NCI-H748 (cell line): ENCODE results near the gene SLC35D3.
A peak's percentile ranks its signal among the peaks of the same experiment; 100 is the strongest.
"Not testable (repeated sequence)": the region's sequence is repeated elsewhere in the genome, so short reads cannot be mapped to it uniquely, and the experiment has no call there.

Experiments
- DNase-seq: peaks from one replicate; lab custom pipeline; 2025; ENCODE audit not compliant: unreplicated experiment; lab: John Stamatoyannopoulos, UW

The SLC35D3 gene

DNA sequence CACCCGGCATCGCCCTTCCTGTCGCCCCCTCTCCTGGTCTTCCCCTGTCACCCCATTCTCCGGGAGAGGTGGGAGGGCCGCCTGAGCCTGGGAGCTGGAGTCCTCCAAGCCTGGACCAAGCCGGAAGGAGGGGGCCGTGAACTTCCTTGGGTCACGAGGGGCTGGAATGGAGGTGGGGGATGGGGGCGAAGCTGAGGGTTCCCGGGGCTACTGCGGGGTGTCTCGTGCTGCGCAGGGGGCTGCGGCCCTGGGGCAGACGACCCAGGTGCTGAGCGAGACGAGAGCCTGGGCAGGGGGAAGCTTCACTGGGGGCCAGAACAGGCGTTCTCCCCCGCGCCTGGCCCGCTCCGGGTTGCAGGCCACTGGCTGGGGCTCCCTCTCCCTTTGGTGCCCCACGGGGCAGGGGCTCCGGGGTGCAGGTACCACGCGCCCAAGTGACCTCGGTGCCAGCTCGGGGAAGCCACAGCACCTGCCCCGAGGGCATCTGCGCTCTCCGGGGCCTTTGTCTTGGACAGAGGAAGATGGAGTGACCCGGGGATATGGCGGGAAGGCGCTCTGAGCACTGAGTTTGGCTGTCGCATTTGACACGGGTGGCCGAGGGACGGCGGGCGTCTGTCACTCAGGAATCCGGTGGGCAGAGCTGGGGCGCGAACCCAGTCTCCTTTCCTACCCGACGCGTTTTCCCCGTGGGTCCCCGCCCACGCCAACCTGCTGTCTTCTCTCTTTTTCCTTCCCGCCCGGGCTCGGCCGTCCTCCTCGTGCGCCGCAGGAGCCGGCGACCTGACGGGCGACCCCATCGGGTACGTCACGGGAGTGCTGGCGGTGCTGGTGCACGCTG is 1.2 kb downstream of the SLC35D3 start:
- no peak for DNase-seq

DNA sequence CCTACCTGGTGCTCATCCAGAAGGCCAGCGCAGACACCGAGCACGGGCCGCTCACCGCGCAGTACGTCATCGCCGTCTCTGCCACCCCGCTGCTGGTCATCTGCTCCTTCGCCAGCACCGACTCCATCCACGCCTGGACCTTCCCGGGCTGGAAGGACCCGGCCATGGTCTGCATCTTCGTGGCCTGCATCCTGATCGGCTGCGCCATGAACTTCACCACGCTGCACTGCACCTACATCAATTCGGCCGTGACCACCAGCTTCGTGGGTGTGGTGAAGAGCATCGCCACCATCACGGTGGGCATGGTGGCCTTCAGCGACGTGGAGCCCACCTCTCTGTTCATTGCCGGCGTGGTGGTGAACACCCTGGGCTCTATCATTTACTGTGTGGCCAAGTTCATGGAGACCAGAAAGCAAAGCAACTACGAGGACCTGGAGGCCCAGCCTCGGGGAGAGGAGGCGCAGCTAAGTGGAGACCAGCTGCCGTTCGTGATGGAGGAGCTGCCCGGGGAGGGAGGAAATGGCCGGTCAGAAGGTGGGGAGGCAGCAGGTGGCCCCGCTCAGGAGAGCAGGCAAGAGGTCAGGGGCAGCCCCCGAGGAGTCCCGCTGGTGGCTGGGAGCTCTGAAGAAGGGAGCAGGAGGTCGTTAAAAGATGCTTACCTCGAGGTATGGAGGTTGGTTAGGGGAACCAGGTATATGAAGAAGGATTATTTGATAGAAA is 2.0 kb downstream of the SLC35D3 start:
- no peak for DNase-seq

DNA sequence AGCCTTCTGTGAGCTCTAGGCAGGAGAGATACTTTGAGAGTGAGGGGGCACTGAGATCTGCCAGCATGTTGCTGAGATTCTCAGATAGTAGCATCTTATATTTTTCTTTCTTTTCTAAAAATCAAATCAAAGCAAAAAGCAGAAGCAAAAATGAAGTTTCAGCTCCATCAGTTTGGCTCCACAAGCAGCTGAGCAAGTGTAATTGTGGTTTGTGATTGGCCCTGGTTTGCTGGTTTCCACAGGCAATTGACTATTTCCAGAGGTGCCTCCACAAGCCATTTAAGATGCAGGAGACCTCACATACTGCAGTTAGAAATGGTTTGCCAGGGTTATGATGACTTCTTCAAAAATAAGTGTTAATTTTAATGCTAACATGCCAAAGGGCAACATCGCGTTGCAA is 4.3 kb downstream of the SLC35D3 start:
- no peak for DNase-seq

DNA sequence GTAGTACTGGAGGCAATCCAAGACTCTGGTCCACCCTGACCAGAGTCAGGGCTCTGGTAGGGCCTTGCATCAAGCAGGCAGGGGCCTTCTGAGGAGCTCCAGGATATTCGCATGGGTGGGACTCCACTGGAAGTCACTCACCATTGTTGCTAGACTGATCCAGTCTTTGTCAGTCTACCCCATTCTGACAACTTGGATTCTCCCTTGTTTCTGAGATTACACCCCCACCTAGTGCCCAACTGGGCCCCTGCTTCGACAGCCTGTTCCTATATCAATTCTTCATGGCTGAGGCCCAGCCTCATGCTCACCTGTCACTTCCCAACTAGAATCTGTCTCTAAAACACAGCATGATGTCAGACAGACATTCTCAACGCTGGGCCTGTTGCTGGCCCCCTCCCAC is 5.2 kb downstream of the SLC35D3 start:
- DNase-seq, result peak; percentile 71

DNA sequence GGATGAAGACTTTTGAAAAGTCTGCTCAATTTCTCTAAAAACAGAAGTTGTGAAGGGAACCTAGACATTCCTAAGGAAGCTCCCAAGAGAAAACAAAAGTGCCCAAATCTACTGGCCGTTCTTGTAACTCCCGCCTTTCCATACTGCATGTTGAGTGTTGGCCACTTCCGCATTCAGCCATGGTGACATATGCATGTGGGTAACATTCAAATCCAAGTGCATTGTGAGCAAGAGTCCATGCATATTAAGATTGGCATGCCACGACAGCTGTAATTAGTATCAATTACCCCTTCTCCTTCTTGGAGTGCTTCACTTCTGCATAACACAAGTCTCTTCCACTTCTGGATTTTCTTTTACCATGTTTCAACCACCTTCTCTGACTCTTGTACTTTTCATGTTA is 8.4 kb downstream of the SLC35D3 start:
- no peak for DNase-seq

DNA sequence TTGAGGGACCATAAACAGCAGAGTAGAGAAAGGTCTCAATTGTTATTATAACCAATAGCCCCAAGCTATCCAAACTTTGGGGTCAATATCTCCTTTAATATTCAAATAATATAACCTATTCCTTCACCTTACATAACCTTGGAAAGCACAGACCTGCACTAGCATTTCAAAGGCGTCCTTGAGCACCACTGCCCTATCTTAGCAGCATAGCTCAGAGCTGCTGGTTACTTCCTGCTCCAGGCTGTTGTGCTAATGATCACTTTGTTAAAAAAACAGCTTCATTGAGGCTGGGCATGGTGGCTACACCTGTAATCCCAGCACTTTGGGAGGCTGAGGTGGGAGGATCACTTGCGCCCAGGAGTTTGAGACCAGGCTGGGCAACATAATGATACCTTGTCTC is 10.5 kb downstream of the SLC35D3 start:
- no peak for DNase-seq

DNA sequence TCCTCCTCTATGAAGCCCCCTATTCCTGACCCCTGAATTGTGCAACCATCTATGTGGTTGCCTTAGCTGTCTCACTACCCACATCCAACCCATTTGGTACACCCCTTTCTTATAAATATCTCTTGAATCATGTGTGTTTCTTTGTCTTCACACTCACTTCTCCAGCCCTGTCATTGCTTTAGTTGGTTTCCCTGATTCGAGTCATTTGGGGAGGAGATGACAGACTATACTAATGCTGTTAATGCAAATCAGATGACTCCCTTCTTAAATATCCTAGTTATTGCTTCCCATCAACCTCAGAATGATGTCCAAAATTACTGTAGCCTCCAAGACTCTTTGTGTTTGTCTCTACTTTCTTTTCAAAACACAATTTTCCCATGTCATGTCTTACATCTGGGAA is 23.0 kb downstream of the SLC35D3 start:
- no peak for DNase-seq

DNA sequence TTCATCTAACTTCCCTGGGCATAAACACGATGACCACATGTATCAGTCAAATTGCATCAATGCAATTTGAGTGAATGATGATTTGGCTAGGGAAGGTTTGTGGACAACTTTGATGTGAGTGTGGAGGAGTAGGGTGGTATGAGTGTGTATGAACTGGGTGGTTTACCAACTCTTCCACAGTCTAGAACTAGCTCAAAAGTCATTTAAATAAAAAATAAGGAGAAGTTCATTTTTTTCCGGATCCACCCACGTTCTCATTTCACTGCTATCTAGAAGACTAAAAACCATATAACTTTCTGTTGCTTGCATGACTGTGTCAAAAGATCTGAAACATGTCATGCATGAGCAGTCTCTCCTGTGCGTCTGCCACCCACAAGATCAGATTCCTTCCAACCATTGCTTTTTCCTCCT is 23.6 kb downstream of the SLC35D3 start:
- DNase-seq, result no peak

DNA sequence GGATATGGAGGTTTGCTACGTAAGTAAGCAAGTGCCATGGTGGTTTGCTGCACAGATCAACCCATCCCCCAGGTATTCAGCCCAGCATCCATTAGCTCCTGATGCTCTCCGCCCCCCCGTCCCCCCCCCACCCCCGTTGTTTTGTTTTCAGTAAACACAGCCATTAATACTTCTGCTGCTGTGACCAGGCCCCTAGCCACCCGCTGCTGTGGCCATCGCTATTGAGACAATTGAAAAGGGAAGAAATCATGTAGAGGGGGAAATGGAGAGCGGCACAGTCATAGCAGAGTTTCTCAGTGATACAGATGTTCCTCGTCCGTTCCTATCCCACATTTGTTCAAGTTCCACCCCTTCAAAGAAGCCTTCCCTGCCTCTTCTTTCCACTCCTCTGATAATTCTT is 24.9 kb downstream of the SLC35D3 start:
- DNase-seq, result peak; percentile 22

DNA sequence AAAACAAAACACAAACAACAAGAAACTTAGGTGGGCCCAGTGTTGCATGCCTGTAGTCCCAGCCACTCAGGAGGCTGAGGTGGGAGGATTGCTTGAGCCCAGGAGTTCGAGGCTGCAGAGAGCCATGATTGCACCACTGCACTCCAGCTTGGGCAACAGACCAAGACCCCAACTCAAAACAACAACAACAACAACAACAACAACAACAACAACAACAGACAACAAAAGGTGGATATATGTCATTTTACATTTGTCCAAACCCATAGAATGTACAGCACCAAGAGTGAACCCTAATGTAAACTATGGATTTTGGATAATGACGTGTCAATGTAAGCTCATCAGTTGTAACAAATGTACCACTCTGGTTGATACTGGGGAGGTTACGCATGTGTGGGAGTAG is 27.9 kb downstream of the SLC35D3 start:
- DNase-seq, result not testable (repeated sequence)

DNA sequence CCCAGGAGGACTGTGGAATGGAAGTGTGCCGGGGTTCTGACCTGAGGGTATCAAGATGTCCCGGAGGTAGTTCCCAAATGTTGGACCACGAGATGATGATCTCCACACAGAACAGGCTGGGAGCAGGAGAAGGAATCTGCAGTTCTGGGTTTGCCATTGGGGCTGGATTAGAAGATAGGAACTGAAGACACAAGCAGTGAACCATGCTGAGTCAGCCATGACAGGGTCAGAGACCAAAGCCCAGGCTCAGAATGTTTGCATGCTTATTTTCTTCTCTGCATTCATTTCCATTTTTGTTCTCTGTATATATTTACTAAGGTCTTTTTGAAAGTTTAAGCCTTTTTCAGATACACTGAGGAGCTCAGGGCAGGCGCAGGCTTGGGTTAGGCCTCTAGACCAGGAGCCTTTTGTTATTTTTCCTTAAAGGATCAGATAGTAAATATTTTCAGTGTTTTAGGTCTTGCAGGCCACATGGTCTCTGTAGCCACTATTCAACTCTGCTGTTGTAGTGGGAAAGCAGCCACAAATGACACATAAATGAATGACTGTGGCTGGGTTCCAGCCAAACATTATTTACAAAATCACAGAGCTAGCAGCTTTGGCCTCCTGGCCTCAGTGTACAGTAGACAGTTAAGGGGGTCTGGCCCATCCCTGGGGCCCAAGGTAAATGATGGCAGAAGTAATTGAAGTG is 28.5 kb downstream of the SLC35D3 start:
- DNase-seq, result no peak

DNA sequence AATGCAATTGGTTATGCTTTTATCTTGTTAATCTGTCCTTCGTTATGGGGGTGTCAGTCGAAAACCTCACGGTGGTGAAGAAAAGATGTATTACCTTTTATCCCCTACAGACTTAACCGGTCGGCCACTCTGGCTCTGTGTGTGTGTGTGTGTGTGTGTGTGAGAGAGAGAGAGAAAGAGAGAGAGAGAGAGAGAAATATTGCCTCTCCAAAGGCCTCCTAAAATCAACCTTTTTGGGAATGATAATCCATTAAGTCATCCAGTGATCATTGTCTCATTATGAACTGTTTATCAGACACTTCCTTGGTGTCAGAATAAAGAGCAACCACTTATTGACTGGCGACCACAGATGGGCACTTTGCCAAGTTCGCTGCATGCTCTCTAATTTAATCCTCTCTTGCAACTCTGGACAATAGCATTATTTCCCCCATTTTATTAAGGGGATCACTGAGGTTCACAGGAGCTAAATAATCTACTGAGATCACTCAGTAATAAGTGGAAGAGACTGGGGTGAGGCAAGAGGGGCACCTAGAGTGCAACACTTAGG is 30.7 kb downstream of the SLC35D3 start:
- DNase-seq, result peak; percentile 96

DNA sequence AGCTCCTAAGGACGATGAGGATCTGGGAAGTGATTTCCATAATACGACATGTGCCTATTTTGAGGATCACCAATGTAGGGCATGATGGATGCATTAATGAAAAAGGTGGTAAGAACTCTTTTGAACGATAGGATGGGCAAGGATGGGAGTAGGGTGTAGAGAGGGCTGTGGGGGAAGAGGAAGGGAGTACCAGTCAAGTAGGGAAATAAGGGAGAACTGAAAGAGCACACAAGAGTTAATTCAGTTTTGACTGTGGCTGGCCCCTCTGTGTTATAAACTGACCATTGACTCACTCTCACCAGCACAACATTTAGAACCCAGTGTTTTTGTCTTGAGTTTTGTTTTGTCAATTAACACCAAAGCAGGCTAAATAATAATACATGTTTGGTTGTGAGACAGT is 33.0 kb downstream of the SLC35D3 start:
- no peak for DNase-seq

DNA sequence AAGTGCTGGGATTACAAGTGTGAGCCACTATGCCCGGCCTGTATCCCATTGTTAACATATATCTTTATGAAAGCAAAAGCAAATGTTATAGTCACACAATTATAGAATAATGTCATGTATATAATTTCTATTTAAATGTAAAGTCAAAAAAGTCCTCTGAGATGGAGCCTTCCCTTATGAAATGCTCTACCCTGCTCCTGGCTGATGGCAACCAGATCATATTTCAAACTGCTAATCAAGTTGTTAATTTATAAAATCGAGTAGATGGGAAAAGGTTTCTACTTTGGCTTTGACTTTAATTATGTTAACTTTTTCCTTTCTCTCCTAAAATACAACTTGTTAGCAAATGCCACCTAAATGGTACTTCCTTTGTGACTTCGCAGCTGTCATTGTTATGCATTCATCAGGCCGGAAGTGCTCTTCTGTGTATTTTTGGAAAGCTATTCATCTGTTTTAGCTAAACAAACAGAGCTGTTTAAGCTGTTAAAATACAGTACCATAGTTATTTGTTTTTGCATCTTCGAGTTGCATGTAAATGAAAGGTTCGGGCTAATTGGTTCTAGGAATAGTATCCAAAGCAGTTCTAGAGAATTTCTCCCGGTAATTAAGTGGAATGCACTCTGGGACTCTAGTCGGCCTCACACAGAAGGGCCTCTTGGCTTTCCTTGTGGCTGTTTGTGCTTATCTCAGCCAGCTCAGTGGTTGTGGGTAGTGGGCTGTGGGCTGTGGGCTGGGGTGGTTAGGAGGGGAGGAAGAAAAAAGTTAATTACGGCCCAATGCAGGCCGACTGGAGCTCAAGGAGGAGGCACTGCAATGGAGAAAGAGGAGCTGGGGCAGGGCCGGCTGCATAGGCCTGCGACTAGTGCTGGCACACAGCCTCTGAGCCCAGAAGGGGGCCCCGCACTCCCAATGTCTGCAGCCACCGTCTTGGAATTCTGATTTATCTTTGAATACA is 34.8 kb downstream of the SLC35D3 start:
- peak; percentile 96 for DNase-seq

DNA sequence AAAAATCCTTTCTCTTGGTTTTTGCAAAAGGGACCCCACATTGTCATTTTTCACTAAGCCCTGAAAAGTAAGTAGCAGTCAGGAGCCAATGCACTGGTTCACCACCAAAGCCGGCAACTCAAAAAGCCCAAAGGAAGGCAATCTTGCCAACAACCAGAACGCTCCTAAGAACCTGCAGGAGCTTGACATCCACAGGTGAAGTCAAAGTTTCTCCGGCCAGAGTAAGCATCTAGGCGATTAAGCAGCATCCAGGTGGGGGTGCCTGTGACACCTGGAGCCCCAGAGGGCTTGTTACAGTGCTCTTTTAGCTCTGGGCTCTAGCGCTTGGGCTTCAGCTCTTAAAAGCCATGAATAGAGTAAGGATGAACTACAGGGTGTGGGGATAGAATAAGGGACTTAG is 36.1 kb downstream of the SLC35D3 start:
- DNase-seq, result no peak

DNA sequence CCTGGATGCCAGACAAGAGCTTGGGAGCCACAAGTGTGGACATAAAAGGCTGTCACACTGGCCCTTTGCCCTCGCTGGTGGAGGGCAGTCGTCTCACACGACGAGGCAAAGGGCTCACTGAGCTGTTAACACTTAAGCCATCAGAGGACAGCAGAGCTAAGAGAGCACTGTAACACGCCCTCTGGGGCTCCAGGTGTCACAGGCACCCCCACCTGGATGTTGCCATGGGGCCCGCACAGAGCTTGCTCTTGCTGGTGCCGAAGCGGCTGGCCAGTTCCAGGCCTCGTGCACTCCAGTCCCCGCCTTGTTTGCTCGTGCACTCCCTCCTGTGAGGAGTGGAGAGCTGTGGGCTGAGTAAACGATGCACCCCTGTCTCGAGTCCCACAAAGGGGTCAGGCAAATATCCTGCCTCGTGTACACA is 37.4 kb downstream of the SLC35D3 start:
- DNase-seq, result peak; percentile 98

DNA sequence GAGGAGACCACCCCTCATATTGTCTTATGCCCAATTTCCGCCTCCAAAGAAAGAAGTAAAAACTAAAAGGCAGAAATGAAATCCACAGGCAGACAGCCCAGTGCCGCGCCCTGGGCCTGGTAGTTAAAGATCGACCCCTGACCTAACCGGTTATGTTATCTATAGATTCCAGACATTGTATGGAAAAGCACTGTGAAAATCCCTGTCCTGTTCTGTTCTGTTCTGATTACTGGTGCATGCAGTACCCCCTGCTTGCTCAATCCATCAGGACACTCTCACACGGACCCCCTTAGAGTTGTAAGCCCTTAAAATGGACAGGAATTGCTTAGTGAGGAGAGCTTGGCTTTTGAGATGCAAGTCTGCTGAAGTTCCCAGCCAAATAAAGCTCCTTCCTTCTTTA is 37.8 kb downstream of the SLC35D3 start:
- DNase-seq, result peak; percentile 52

DNA sequence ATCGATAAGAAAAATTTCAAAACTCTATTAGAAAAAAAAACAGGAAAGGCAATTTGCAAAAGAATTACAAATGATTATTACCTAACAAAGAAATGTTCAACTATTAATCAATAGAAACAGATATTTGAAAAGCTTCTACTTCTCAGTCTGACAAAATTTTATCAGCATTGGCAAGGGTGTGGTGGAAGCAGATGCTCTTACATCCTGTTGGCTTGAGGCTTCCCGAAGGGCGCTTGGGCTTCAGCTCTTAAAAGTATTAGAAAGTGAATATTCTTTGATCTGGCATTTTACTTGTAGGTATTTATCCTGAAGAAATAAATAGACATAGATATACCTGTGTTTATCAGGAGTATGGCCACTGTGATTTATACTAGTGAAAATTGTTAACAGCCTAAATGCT is 38.7 kb downstream of the SLC35D3 start:
- peak; percentile 19 for DNase-seq

DNA sequence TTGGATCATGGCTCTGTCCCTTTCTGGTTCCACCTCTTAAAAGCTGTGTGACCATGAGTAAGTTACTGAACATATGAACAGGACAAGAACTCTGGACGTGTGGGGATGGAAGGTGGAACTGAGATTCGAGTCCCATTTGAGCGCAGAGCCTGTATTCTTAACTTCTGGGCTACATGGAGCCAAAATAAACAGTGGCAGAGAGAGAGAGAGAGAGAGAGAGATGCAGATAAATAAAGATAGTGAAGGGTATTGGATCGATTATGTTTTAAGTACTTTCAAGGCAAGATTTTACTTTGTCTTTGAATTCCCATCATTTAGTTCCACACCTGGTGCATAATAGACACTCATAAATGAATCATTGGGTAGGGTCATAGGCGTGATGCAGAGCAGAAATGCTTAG is 39.7 kb downstream of the SLC35D3 start:
- DNase-seq, result peak; percentile 85

DNA sequence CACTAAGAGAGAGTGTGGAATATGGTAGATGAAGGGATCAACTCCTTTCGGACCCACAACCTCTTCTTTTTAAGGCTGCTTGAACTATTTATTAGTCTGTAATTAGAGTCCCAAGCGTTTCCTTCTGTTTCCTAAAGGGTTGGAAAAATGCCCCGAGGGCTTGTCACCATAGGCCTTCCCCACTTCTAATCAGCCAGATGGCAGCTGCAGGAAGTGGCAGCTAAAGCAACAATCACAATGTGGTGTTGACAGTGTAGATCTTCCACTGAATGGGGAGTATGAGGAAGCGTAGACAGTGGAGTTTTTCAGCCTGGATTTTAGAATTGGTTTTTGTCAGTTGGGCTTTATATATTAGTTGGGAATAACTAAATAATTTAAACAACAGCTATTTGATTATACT is 40.6 kb downstream of the SLC35D3 start:
- DNase-seq, result peak; percentile 98
